Coronary artery (tissue), 2 donors: ENCODE results near the gene TMPRSS5.
"Not testable (repeated sequence)": the region's sequence is repeated elsewhere in the genome, so short reads cannot be mapped to it uniquely, and the experiment has no call there.

Experiments used
- DNase-seq: peaks from one replicate; pipeline ENCODE4 v3.0.0-alpha.2; 2017; ENCODE audit warnings: low spot score
- H3K27ac ChIP-seq, 2 donors: fragments of 200-600 bp; sonication (generic); one replicate each; pipeline ENCODE4 v1.5.1; 2016 to 2019
- H3K4me3 ChIP-seq: fragments of 200-600 bp; sonication (generic); 2 replicates; pipeline ENCODE4 v1.5.1; 2016; ENCODE audit warnings: mild to moderate bottlenecking, moderate library complexity
- TF ChIP-seq, protein P1 (sequence below): fragments of 200-600 bp; sonication (generic); IDR thresholded peaks from one replicate; pipeline ENCODE4 v1.5.1; 2019; ENCODE audit warnings: antibody characterized with exemption

TMPRSS5 gene

DNA sequence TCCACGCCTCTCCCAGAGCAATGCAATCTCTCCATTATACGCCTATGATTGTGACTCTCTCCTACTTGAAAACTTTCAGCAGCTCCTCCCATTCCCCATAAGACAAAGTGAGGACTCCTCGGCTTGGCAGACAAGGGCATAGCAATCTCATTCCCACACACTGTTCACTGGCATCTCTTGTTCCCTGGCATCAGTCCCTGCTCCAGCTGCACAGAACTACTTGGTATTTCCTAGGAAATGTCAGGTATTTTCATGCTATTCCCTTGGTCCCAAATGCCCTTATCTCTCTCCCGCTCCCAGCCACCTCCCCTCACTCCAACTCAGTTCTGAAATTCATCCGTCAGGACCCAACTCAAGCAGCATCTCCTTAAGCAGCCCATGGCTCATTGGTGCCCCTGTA is 28.4 kb downstream of the TMPRSS5 start:
- Histone ChIP-seq H3K4me3 (no peak overlapping the region), H3K27ac (no peak overlapping the region)
- TF ChIP-seq, protein P1, sequence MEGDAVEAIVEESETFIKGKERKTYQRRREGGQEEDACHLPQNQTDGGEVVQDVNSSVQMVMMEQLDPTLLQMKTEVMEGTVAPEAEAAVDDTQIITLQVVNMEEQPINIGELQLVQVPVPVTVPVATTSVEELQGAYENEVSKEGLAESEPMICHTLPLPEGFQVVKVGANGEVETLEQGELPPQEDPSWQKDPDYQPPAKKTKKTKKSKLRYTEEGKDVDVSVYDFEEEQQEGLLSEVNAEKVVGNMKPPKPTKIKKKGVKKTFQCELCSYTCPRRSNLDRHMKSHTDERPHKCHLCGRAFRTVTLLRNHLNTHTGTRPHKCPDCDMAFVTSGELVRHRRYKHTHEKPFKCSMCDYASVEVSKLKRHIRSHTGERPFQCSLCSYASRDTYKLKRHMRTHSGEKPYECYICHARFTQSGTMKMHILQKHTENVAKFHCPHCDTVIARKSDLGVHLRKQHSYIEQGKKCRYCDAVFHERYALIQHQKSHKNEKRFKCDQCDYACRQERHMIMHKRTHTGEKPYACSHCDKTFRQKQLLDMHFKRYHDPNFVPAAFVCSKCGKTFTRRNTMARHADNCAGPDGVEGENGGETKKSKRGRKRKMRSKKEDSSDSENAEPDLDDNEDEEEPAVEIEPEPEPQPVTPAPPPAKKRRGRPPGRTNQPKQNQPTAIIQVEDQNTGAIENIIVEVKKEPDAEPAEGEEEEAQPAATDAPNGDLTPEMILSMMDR: no peak
- no peak for DNase-seq

- TF ChIP-seq, protein P1: no peak
Measured at GRCh38 chr11:113675565-113675964, 30.5 kb downstream of the TMPRSS5 start.

DNA sequence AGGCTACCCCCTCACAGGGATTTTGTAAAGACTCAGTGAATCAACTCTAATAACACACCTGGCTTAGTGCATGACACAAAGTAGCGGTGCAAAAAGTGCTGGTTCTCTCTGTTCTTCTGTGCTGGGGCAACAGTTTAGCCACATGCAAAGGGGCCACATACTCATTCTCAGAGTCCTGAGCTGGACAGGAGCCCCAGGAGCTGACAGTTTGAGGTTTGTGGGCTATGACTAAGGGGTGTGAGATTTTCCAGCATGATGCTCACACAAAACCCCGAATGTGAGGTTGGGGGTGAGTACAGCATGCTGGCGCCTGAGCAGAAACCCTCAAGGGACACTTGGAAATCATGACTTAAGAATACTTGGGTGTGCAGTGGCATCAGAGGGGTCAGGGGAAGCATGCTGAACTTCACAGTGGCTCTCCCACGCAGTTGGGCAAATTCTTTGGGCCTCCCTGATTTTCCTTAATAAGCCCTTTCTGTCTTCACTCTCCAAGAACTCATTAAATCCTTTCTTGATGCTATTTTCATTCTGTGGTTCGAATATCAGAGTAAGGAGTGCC is 31.0 kb downstream of the TMPRSS5 start:
- no peak overlapping the region for H3K4me3 ChIP-seq
- peak overlapping the region in 1 of 2 donors; percentile 35 for H3K27ac ChIP-seq
- peak; percentile 50 for DNase-seq
- TF ChIP-seq, protein P1: no peak

More at GRCh38 chr11:113675565-113675964, 30.5 kb downstream of the TMPRSS5 start:
- H3K4me3 ChIP-seq: peak overlapping the region; percentile 22
- DNase-seq: peak; percentile 33
- H3K27ac ChIP-seq: peak overlapping the region in 1 of 2 donors; percentile 35

- Histone ChIP-seq H3K27ac (no peak overlapping the region), H3K4me3 (no peak overlapping the region)
- DNase-seq: no peak
- TF ChIP-seq, protein P1: no peak
Measured at GRCh38 chr11:113674397-113674685, 31.8 kb downstream of the TMPRSS5 start.

DNA sequence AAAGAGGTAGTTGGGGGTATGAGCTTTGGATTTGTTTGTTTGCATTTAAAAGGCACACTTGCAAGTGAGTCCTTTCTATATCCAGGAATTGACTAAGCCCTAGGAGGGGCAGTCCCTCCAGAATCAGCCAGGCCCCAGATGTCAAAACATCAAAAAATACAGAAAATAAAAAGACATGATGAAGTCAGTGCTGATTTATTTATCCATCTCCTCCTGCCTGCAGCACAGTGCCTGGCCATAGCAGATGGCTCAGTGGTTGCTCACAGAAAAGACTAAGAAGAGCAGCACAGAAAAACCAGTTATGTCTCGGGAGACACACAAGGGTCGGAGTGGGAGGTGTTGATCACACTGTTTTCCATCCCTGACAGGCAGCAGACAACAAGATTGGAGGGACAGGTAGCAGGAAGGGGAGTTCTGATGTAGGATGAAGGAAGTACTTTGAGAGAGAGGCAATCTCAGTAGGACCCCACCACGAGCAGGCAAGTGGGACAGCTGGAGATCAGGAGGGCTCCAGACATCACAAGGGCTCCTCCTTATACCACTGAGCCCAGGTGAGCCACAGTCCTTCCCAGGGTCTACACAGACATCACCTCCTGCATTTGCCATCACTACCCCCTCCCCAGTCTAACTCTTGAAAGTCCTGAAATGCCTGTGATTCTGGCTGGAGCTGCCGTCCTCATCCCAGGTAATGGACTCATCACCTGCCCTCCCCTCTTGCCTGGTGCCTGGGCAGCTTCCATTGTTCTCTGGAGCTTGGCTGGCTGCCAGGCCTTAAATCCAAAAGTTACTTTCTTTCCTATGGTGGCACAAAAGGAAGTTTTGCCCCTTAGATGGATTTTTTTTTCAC is 32.3 kb downstream of the TMPRSS5 start:
- peak; percentile 29 for DNase-seq
- TF ChIP-seq, protein P1: no peak
- Histone ChIP-seq H3K4me3 (no peak overlapping the region), H3K27ac (no peak overlapping the region)

DNA sequence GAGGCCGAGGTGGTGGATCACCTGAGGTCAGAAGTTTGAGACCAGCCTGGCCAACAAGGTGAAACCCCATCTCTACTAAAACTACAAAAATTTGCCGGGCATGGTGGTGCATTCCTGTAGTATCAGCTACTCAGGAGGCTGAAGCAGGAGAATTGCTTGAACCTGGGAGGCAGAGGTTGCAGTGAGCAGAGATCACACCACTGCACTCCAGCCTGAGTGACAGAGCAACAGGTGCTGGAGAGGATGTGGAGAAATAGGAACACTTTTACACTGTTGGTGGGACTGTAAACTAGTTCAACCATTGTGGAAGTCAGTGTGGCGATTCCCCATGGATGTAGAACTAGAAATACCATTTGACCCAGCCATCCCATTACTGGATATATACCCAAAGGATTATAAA is 34.2 kb downstream of the TMPRSS5 start:
- H3K27ac ChIP-seq, H3K4me3 ChIP-seq, DNase-seq: not testable (repeated sequence)

GRCh38 chr11:113670831-113671215 is 35.3 kb downstream of the TMPRSS5 start:
- TF ChIP-seq, protein P1: no peak
- no peak overlapping the region for H3K27ac ChIP-seq
- no peak overlapping the region for H3K4me3 ChIP-seq
- no peak for DNase-seq
